Naive thymus-derived CD4-positive, alpha-beta T cell (primary cell): ENCODE measurements around the gene LARP1. TPM values are rescaled to one million over a fixed set of nuclear protein-coding genes. Genes with fewer than 3 reads are reported as not detected.
"Not testable (repeated sequence)": the region's sequence is repeated elsewhere in the genome, so short reads cannot be mapped to it uniquely, and the experiment has no call there.

ENCODE experiments used
- ATAC-seq: fragments of 150-1000 bp; cut with Tn5 transposase; 2 replicates; pipeline ENCODE4 v1.10.0; 2021; ENCODE audit warnings: mild to moderate bottlenecking, moderate library complexity
- CTCF ChIA-PET: fragments of 350-600 bp; sonication (Branson Sonifier 250); formaldehyde crosslinking; loops from one replicate; lab custom pipeline; 2021; ENCODE audit warnings: antibody characterized with exemption; lab: Charles Lee
- POLR2A ChIA-PET: fragments of 350-600 bp; sonication (Branson Sonifier 250); formaldehyde crosslinking; loops from one replicate; lab custom pipeline; 2021; ENCODE audit warnings: antibody characterized with exemption, inconsistent platforms; lab: Charles Lee
- DNase-seq, 9 donors: peaks; one replicate each; pipeline versions ENCODE4 v3.0.0 to v3.0.0-alpha.2; 2020 to 2022; ENCODE audit warnings: mixed read lengths in 1 of 9
- H3K27ac ChIP-seq: one replicate; pipeline ENCODE4 v1.7.0; 2013; ENCODE audit warnings: mild to moderate bottlenecking, low read depth, low read length, moderate library complexity
- H3K27me3 ChIP-seq, 2 donors: one replicate each; pipeline ENCODE4 v1.7.0; 2013; ENCODE audit warnings: low read length in 2 of 2, mild to moderate bottlenecking in 2 of 2, moderate library complexity in 2 of 2; ENCODE audit not compliant: control insufficient read depth in 2 of 2, insufficient read depth in 2 of 2
- H3K36me3 ChIP-seq, 3 experiments: 1 replicate in 2 of 3; 2 replicates in 1 of 3; pipeline ENCODE4 v1.7.0; 2013; ENCODE audit warnings: low read length in 3 of 3, mild to moderate bottlenecking in 3 of 3, moderate library complexity in 1 of 3; ENCODE audit not compliant: insufficient read depth in 3 of 3, control insufficient read depth in 2 of 3
- H3K4me1 ChIP-seq, 2 donors: one replicate each; pipeline ENCODE4 v1.7.0; 2013; ENCODE audit warnings: low read length in 2 of 2, mild to moderate bottlenecking in 2 of 2, moderate library complexity in 1 of 2; ENCODE audit not compliant: control insufficient read depth in 2 of 2, insufficient read depth in 2 of 2
- H3K4me3 ChIP-seq: 2 replicates; pipeline ENCODE4 v1.7.0; 2013; ENCODE audit warnings: mild to moderate bottlenecking, low read length
- H3K9me3 ChIP-seq, 3 experiments: 1 replicate in 2 of 3; 2 replicates in 1 of 3; pipeline ENCODE4 v1.7.0; 2013; ENCODE audit warnings: low read length in 3 of 3; ENCODE audit not compliant: control insufficient read depth in 2 of 3
- H3K27ac Mint-ChIP-seq, 9 donors: one replicate each; pipeline ENCODE4 v1.8.0; 2020 to 2022; ENCODE audit warnings: mixed read lengths in 9 of 9, mild to moderate bottlenecking in 8 of 9, moderate library complexity in 5 of 9, inconsistent platforms in 2 of 9
- H3K27me3 Mint-ChIP-seq, 5 donors: one replicate each; pipeline ENCODE4 v1.8.0; 2021 to 2022; ENCODE audit warnings: mixed read lengths in 5 of 5, mild to moderate bottlenecking in 1 of 5
- H3K36me3 Mint-ChIP-seq, 5 donors: one replicate each; pipeline ENCODE4 v1.8.0; 2020 to 2022; ENCODE audit warnings: mixed read lengths in 5 of 5, mild to moderate bottlenecking in 3 of 5, inconsistent platforms in 1 of 5
- H3K4me1 Mint-ChIP-seq, 7 donors: one replicate each; pipeline ENCODE4 v1.8.0; 2020 to 2022; ENCODE audit warnings: mixed read lengths in 7 of 7, mild to moderate bottlenecking in 3 of 7, inconsistent platforms in 1 of 7
- H3K4me3 Mint-ChIP-seq, 10 donors: one replicate each; pipeline ENCODE4 v1.8.0; 2020 to 2022; ENCODE audit warnings: mild to moderate bottlenecking in 10 of 10, mixed read lengths in 10 of 10, moderate library complexity in 6 of 10, inconsistent platforms in 2 of 10
- H3K9me3 Mint-ChIP-seq, 11 donors: one replicate each; pipeline ENCODE4 v1.8.0; 2020 to 2022; ENCODE audit warnings: mixed read lengths in 11 of 11, mild to moderate bottlenecking in 4 of 11, inconsistent platforms in 1 of 11, moderate library complexity in 1 of 11
- intact Hi-C, 2 donors: fragments of 100-400 bp; cut with micrococcal nuclease; formaldehyde crosslinking; loops; one replicate each; pipeline ENCODE4 v1.15.1; 2023
- polyA plus RNA-seq, 2 donors: library from polyadenylated mRNA; unstranded; fragments of 300-500 nt; fragmentation: Illumina TruSeq; gene quantifications; one replicate each; pipeline ENCODE4 v1.2.3, GENCODE V29; 2021
- total RNA-seq, 6 experiments: library from RNA in 5 of 6; stranded (reverse) in 5 of 6; gene quantifications; 1 replicate in 5 of 6; 2 replicates in 1 of 6; pipeline ENCODE4 v1.2.3 and lab custom pipeline; 2021 to 2026

The LARP1 gene
- total and polyA plus RNA-seq, 7 experiments from 2014 or later, result 12.2 to 217 (median 139) TPM

DNA sequence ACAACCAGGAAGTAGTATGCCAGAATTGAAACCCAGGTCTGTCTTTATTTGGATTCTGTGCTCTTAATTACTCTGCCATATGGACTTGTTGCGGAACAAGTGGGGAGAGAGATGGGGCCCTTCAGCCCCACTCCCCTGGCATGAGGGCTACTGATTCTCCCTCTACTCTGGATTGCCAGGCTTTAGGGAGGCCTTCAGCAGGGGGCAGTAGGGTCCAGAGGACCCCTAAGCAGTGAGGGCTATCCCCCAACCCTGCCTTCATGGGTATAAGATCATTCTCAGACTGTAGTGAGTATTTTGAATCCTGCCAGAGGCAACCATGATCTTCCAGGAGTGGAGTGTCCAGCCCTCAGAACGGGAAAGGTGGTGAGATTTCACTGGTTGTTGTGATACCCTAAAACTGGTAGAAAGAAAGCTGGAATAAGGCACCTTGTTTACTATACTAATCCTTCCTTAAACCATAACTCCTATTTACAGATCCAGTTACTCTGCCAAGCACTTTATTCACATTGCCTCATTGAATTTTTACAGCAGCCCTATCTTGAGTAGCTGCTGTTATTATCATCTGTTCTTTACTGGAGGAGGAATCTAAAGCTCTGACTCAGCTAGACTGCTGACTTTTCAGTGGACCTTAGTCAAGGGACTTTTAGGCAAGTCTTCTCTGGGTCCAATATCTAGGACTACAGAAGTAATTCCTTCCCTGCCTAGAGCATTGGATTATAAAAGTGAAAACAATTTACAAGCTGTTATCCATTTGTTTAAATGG lies 31.3 kb upstream of the LARP1 start:
- H3K27ac ChIP-seq, result no peak overlapping the region
- no peaks in the 10 kb centered on the region for H3K4me1 ChIP-seq
- Mint-ChIP-seq H3K4me3 (no peak overlapping the region), H3K36me3 (no peaks in the 10 kb centered on the region), H3K27ac (no peak overlapping the region), H3K4me1 (no peaks in the 10 kb centered on the region), H3K27me3 (peaks cover 0 to 17% (median 0%) of the 10 kb centered on the region in 5 donors), H3K9me3 (peaks cover 0 to 4% (median 0%) of the 10 kb centered on the region in 11 donors)
- ATAC-seq (no peak), DNase-seq (no peak)
- H3K36me3 ChIP-seq, result no peaks in the 10 kb centered on the region
- H3K9me3 ChIP-seq, result no peaks in the 10 kb centered on the region
- no peaks in the 10 kb centered on the region for H3K27me3 ChIP-seq
- no peak overlapping the region for H3K4me3 ChIP-seq
- POLR2A ChIA-PET, result no interaction called here
- CTCF ChIA-PET, result no interaction called here
- intact Hi-C loops, result no loop called here

GRCh38 chr5:154727361-154727760 lies 27.8 kb upstream of the LARP1 start:
- POLR2A ChIA-PET, result no interaction called here
- CTCF ChIA-PET, result no interaction called here
- no peaks in the 10 kb centered on the region for H3K36me3 ChIP-seq
- H3K4me1 Mint-ChIP-seq, result no peaks in the 10 kb centered on the region
- H3K27me3 Mint-ChIP-seq, result peaks cover 0 to 19% (median 0%) of the 10 kb centered on the region in 5 donors
- DNase-seq (no peak), ATAC-seq (no peak)
- intact Hi-C loops, result no loop called here
- H3K9me3 ChIP-seq, result no peaks in the 10 kb centered on the region
- peaks cover 0 to 16% (median 2%) of the 10 kb centered on the region in 11 donors for H3K9me3 Mint-ChIP-seq
- H3K27ac ChIP-seq, result no peak overlapping the region
- H3K36me3 Mint-ChIP-seq, result peaks cover 0 to 8% (median 0%) of the 10 kb centered on the region in 5 donors
- H3K27ac Mint-ChIP-seq, result no peak overlapping the region
- H3K4me3 Mint-ChIP-seq, result no peak overlapping the region
- no peak overlapping the region for H3K4me3 ChIP-seq
- H3K27me3 ChIP-seq, result no peaks in the 10 kb centered on the region
- no peaks in the 10 kb centered on the region for H3K4me1 ChIP-seq

GRCh38 chr5:154728939-154729588 lies 26.1 kb upstream of the LARP1 start:
- peaks cover 0 to 21% (median 0%) of the 10 kb centered on the region in 5 donors for H3K27me3 Mint-ChIP-seq
- intact Hi-C loops, result no loop called here
- DNase-seq, result no peak
- no peak overlapping the region for H3K27ac Mint-ChIP-seq
- no peaks in the 10 kb centered on the region for H3K36me3 ChIP-seq
- peaks cover 0 to 8% (median 0%) of the 10 kb centered on the region in 5 donors for H3K36me3 Mint-ChIP-seq
- H3K4me3 ChIP-seq, result no peak overlapping the region
- H3K4me1 Mint-ChIP-seq, result no peaks in the 10 kb centered on the region
- no peaks in the 10 kb centered on the region for H3K27me3 ChIP-seq
- no peaks in the 10 kb centered on the region for H3K4me1 ChIP-seq
- no peak for ATAC-seq
- no peak overlapping the region for H3K4me3 Mint-ChIP-seq
- ChIA-PET CTCF (no interaction called here), POLR2A (no interaction called here)
- no peak overlapping the region for H3K27ac ChIP-seq
- H3K9me3 Mint-ChIP-seq, result peaks cover 0 to 16% (median 2%) of the 10 kb centered on the region in 11 donors
- H3K9me3 ChIP-seq, result no peaks in the 10 kb centered on the region

DNA sequence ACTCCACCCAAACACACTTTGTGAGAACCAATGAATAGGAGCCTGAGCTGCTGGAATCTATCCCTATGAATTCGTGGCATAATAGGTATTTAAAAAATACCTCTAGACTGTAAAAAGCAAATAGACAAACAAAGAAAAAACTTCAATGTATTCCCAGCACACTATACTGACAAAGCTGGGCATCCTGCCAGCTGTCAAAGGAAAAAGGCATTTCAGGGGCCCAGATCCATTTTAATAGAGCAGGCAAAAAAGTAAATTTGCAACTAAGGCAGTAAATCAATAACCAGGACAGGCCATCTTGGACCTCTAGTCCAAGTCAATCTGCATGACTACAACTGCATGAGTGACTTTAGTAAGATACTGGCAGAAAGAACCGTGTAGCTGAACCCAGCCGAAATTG lies 25.6 kb upstream of the LARP1 start:
- POLR2A ChIA-PET, result no interaction called here
- H3K9me3 ChIP-seq, result no peaks in the 10 kb centered on the region
- DNase-seq (no peak), ATAC-seq (no peak)
- H3K27me3 ChIP-seq, result no peaks in the 10 kb centered on the region
- no peak overlapping the region for H3K27ac ChIP-seq
- CTCF ChIA-PET, result no interaction called here
- Mint-ChIP-seq H3K4me3 (no peak overlapping the region), H3K27ac (no peak overlapping the region), H3K4me1 (no peaks in the 10 kb centered on the region), H3K27me3 (peaks cover 0 to 21% (median 0%) of the 10 kb centered on the region in 5 donors), H3K9me3 (peaks cover 0 to 16% (median 2%) of the 10 kb centered on the region in 11 donors), H3K36me3 (peaks cover 0 to 8% (median 0%) of the 10 kb centered on the region in 5 donors)
- H3K4me3 ChIP-seq, result no peak overlapping the region
- intact Hi-C loops, result no loop called here
- H3K36me3 ChIP-seq, result no peaks in the 10 kb centered on the region
- no peaks in the 10 kb centered on the region for H3K4me1 ChIP-seq

GRCh38 chr5:154730761-154731160 lies 24.4 kb upstream of the LARP1 start:
- ATAC-seq, POLR2A ChIA-PET, H3K27ac Mint-ChIP-seq, CTCF ChIA-PET, H3K36me3 ChIP-seq, H3K4me1 ChIP-seq, H3K4me1 Mint-ChIP-seq, DNase-seq, H3K27ac ChIP-seq, intact Hi-C loops, H3K4me3 ChIP-seq, H3K4me3 Mint-ChIP-seq, H3K36me3 Mint-ChIP-seq, H3K27me3 ChIP-seq, H3K9me3 ChIP-seq: not testable (repeated sequence)
- peaks cover 0 to 16% (median 2%) of the 10 kb centered on the region in 11 donors for H3K9me3 Mint-ChIP-seq
- H3K27me3 Mint-ChIP-seq, result peaks cover 0 to 23% (median 0%) of the 10 kb centered on the region in 5 donors

- CTCF ChIA-PET, result no interaction called here
- Mint-ChIP-seq H3K27ac (no peak overlapping the region), H3K4me1 (no peaks in the 10 kb centered on the region), H3K9me3 (peaks cover 0 to 16% (median 2%) of the 10 kb centered on the region in 11 donors), H3K27me3 (peaks cover 0 to 17% (median 0%) of the 10 kb centered on the region in 5 donors), H3K36me3 (peaks cover 0 to 8% (median 0%) of the 10 kb centered on the region in 5 donors), H3K4me3 (no peak overlapping the region)
- intact Hi-C loops, result no loop called here
- no peak for ATAC-seq
- no peaks in the 10 kb centered on the region for H3K36me3 ChIP-seq
- POLR2A ChIA-PET, result interaction anchor here (0.7 kb wide), 1 partner anchor 28 kb away, joined by 4 read pairs; no protein-coding TSS in a partner anchor
- H3K27ac ChIP-seq, result no peak overlapping the region
- no peaks in the 10 kb centered on the region for H3K27me3 ChIP-seq
- no peak overlapping the region for H3K4me3 ChIP-seq
- H3K9me3 ChIP-seq, result no peaks in the 10 kb centered on the region
- DNase-seq, result no peak
- no peaks in the 10 kb centered on the region for H3K4me1 ChIP-seq
Observed at GRCh38 chr5:154732212-154732611, 23.0 kb upstream of the LARP1 start.
